Measurements from ENCODE around the gene KIAA1549. TPM values are rescaled to one million over a fixed set of nuclear protein-coding genes. Genes with fewer than 3 reads are reported as not detected.

KIAA1549 gene
- polyA plus RNA-seq, 2 of the 4 experiments (the other 2 are of a cell fraction) = 4.1 to 4.7 TPM

DNA sequence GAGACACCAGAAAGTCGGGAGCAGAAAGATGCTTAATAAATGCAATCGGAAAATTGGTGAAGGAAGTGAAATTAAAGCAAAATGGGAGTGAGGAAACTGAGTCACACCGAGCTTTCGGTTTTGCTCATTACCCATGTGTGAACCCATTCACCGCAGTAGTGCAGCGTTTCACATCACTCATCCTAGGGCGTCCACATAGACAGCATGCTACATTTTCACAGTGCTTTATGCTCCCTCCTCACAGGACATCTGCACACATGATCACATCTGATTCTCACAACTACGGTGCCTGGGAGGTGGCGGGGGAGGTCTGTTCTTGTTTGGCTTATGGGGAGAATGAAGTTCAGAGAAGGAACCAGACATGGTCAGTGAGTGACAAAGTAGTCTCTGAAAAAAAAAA lies 146.6 kb downstream of the KIAA1549 start:
- WGBS (ENCODE audit: missing lambda C conversion rate) = 96% methylated on average over 9 of the region's 9 CpGs
- no peak for FAIRE-seq

DNA sequence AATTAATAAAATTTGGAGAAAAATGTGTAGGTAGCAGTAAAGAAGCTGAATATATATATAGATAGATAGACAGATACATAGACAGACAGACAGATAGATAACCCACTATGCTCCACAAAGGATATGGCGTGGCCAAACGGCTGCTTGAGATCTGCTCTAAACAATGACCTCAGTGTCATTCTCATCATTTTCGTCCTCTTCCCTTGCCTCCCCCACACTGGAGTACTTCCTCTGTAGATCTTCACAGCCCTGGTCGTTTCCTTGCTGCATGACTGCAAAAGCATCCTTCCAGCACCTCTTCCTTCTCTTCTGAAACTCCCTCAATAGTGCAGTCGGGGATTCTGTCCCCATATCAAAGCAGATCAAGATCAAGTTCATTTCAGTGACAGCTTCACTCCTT lies 147.6 kb downstream of the KIAA1549 start:
- 71% methylated on average over 5 of the region's 5 CpGs for WGBS (ENCODE audit: missing lambda C conversion rate)
- CTCF ChIA-PET = interaction anchor here (1.1 kb wide), 1 partner anchor 183 kb away, joined by 3 read pairs; no protein-coding TSS in a partner anchor

More for the DNA sequence above, 146.6 kb downstream of the KIAA1549 start:
- H3K4me1 ChIP-seq = no peaks in the 10 kb centered on the region
- no peak overlapping the region for H3K4me3 ChIP-seq
- no peaks in the 10 kb centered on the region for H3K9me3 ChIP-seq
- no peak for DNase-seq (ENCODE audit: low read depth in 1 of 2, low spot score in 1 of 2)
- H3K27ac ChIP-seq = no peak overlapping the region
- ChIA-PET POLR2A (no interaction called here), CTCF (interaction anchor here (0.6 kb wide), 1 partner anchor 23 kb away, joined by 5 read pairs; no protein-coding TSS in a partner anchor)
- H3K4me2 ChIP-seq = no peak overlapping the region
- no peak for TF ChIP-seq KDM5A (IDR thresholded peaks at IDR 0.05)
- no peak for TF ChIP-seq FOSL2 (IDR thresholded peaks at IDR 0.05)
- no peak for TF ChIP-seq FOSL2 (CRISPR knock-in tag; IDR thresholded peaks at IDR 0.05)
- no peak for TF ChIP-seq GATA3 (IDR thresholded peaks at IDR 0.05; ENCODE audit: borderline replicate concordance)
- TF ChIP-seq POLR2A (IDR thresholded peaks at IDR 0.05; ENCODE audit: low read length) = no peak
- no peak for TF ChIP-seq RAD21 (conservative IDR thresholded peaks at IDR 0.05 in 1 of 2, IDR thresholded peaks at IDR 0.05 in 1 of 2)
- TF ChIP-seq, protein P1, sequence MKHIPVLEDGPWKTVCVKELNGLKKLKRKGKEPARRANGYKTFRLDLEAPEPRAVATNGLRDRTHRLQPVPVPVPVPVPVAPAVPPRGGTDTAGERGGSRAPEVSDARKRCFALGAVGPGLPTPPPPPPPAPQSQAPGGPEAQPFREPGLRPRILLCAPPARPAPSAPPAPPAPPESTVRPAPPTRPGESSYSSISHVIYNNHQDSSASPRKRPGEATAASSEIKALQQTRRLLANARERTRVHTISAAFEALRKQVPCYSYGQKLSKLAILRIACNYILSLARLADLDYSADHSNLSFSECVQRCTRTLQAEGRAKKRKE (CRISPR knock-in tag; IDR thresholded peaks at IDR 0.05; ENCODE audit: low read depth) = no peak
- no peak for TF ChIP-seq EP300 (IDR thresholded peaks at IDR 0.05)
- TF ChIP-seq, protein P2, sequence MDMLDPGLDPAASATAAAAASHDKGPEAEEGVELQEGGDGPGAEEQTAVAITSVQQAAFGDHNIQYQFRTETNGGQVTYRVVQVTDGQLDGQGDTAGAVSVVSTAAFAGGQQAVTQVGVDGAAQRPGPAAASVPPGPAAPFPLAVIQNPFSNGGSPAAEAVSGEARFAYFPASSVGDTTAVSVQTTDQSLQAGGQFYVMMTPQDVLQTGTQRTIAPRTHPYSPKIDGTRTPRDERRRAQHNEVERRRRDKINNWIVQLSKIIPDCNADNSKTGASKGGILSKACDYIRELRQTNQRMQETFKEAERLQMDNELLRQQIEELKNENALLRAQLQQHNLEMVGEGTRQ (IDR thresholded peaks at IDR 0.05) = no peak
- no peak for TF ChIP-seq EHF (CRISPR knock-in tag; IDR thresholded peaks at IDR 0.05)
- TF ChIP-seq NFE2L2 (conservative IDR thresholded peaks at IDR 0.05; ENCODE audit: low read length) = no peak
- no peak for TF ChIP-seq EHMT2 (IDR thresholded peaks at IDR 0.05; ENCODE audit: low read depth)
- TF ChIP-seq BHLHE40 (IDR thresholded peaks at IDR 0.05; ENCODE audit: low read depth, low read length) = no peak
- no peak for TF ChIP-seq HOXB13 (CRISPR knock-in tag; IDR thresholded peaks at IDR 0.05; ENCODE audit: low read depth)
- no peak for TF ChIP-seq ZFP36 (IDR thresholded peaks at IDR 0.05; ENCODE audit: borderline replicate concordance, partially characterized antibody)
- no peak for TF ChIP-seq TFCP2L1 (CRISPR knock-in tag; IDR thresholded peaks at IDR 0.05)
- TF ChIP-seq MYC (IDR thresholded peaks at IDR 0.05; ENCODE audit: borderline replicate concordance, low read length) = no peak
- no peak for ATAC-seq

DNA sequence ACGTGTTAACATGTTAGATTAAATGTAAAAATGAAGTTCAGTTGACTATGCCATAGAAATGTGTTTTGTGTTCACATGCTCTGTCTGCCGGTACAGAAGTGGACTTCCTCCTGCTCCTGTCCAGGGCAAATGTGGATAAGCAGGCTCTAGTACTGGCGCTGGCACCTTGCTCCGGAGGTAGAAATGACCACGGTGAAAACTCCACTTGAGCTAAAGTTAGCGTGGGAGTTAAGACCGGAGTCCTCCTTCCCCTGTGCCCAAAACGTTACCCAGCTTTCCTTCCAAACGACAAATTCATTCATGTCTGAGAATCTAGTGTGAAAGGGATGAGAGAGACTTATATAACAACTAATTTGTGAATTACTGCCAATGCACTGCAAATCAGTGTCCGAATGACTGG lies 148.2 kb downstream of the KIAA1549 start:
- 86% methylated on average over 10 of the region's 10 CpGs for WGBS (ENCODE audit: missing lambda C conversion rate)
- no peaks in the 10 kb centered on the region for H3K4me1 ChIP-seq
- H3K4me2 ChIP-seq = no peak overlapping the region
- ATAC-seq (no peak), FAIRE-seq (no peak), DNase-seq (ENCODE audit: low read depth in 1 of 2, low spot score in 1 of 2) (no peak)
- no peaks in the 10 kb centered on the region for H3K9me3 ChIP-seq
- no peak overlapping the region for H3K27ac ChIP-seq
- TF ChIP-seq EHMT2 (IDR thresholded peaks at IDR 0.05; ENCODE audit: low read depth) (no peak), ZFP36 (IDR thresholded peaks at IDR 0.05; ENCODE audit: borderline replicate concordance, partially characterized antibody) (no peak), NFE2L2 (conservative IDR thresholded peaks at IDR 0.05; ENCODE audit: low read length) (no peak)
- ChIA-PET POLR2A (no interaction called here), CTCF (no interaction called here)
- H3K4me3 ChIP-seq = no peak overlapping the region

More for the DNA sequence above, 147.6 kb downstream of the KIAA1549 start:
- Histone ChIP-seq H3K4me3 (no peak overlapping the region), H3K4me1 (no peaks in the 10 kb centered on the region), H3K9me3 (no peaks in the 10 kb centered on the region), H3K4me2 (no peak overlapping the region), H3K27ac (no peak overlapping the region)
- TF ChIP-seq KDM5A (IDR thresholded peaks at IDR 0.05) = no peak
- no peak for TF ChIP-seq RCOR1 (IDR thresholded peaks at IDR 0.05; ENCODE audit: low read depth, low read length)
- TF ChIP-seq, protein P1 (CRISPR knock-in tag; IDR thresholded peaks at IDR 0.05; ENCODE audit: low read depth) = no peak
- TF ChIP-seq, protein P3, sequence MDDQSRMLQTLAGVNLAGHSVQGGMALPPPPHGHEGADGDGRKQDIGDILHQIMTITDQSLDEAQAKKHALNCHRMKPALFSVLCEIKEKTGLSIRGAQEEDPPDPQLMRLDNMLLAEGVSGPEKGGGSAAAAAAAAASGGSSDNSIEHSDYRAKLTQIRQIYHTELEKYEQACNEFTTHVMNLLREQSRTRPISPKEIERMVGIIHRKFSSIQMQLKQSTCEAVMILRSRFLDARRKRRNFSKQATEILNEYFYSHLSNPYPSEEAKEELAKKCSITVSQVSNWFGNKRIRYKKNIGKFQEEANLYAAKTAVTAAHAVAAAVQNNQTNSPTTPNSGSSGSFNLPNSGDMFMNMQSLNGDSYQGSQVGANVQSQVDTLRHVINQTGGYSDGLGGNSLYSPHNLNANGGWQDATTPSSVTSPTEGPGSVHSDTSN (IDR thresholded peaks at IDR 0.05) = no peak
- no peak for TF ChIP-seq ZSCAN20 (CRISPR knock-in tag; IDR thresholded peaks at IDR 0.05)
- TF ChIP-seq SREBF2 (IDR thresholded peaks at IDR 0.05) = no peak
- POLR2A ChIA-PET = no interaction called here
- DNase-seq (ENCODE audit: low read depth in 1 of 2, low spot score in 1 of 2) (no peak), ATAC-seq (no peak), FAIRE-seq (no peak)
